Thymus (tissue), 11 donors: ENCODE results near the gene RSRC1. TPM values are rescaled to one million over a fixed set of nuclear protein-coding genes. Genes with fewer than 3 reads are reported as not detected.
"Not testable (repeated sequence)": the region's sequence is repeated elsewhere in the genome, so short reads cannot be mapped to it uniquely, and the experiment has no call there.

Experiments
- DNase-seq, 9 donors: peaks; one replicate each; pipeline ENCODE4 v3.0.0-alpha.2; 2013; ENCODE audit warnings: low spot score in 9 of 9, low read depth in 6 of 9, missing footprints in 1 of 9
- H3K27ac ChIP-seq, 2 donors: one replicate each; pipeline ENCODE4 v1.5.1; 2013; ENCODE audit warnings: control low read depth in 1 of 2, low read depth in 1 of 2, low read length in 1 of 2, mild to moderate bottlenecking in 1 of 2, moderate library complexity in 1 of 2
- H3K27me3 ChIP-seq, 2 donors: one replicate each; pipeline ENCODE4 v1.5.1; 2013; ENCODE audit warnings: low read length in 1 of 2; ENCODE audit not compliant: control insufficient read depth in 2 of 2, insufficient read depth in 1 of 2
- H3K36me3 ChIP-seq, 2 donors: one replicate each; pipeline ENCODE4 v1.5.1; 2013; ENCODE audit warnings: low read length in 1 of 2, mild to moderate bottlenecking in 1 of 2, moderate library complexity in 1 of 2; ENCODE audit not compliant: control insufficient read depth in 2 of 2, insufficient read depth in 2 of 2
- H3K4me1 ChIP-seq, 2 donors: one replicate each; pipeline ENCODE4 v1.5.1; 2013; ENCODE audit warnings: low read length in 2 of 2; ENCODE audit not compliant: control insufficient read depth in 2 of 2, insufficient read depth in 2 of 2
- H3K4me3 ChIP-seq, 2 donors: one replicate each; pipeline ENCODE4 v1.5.1; 2013; ENCODE audit warnings: low read length in 2 of 2, control low read depth in 1 of 2, mild to moderate bottlenecking in 1 of 2
- H3K9me3 ChIP-seq, 2 donors: one replicate each; pipeline ENCODE4 v1.5.1; 2013; ENCODE audit warnings: low read length in 1 of 2, mild to moderate bottlenecking in 1 of 2; ENCODE audit not compliant: control insufficient read depth in 2 of 2, insufficient read depth in 1 of 2
- WGBS: extraction: QIAGEN DNeasy Blood & Tissue Kit; methylation state at CpG from one replicate; pipeline ENCODE4 v1.1.7; 2013; 5-methylcytosine and 5-hydroxymethylcytosine counted together
- polyA plus RNA-seq: library from polyadenylated mRNA; stranded (reverse); fragments of 200-250 nt; gene quantifications from one replicate; pipeline ENCODE4 v1.2.3, GENCODE V29; 2013
- total RNA-seq: library from RNA; stranded (reverse); fragments of 120-200 nt; gene quantifications from one replicate; pipeline ENCODE4 v1.2.4, GENCODE V29; 2013
- donor health status: healthy.

RSRC1 gene
- total and polyA plus RNA-seq, 2 donors = 19.4 to 44.3 TPM

DNA sequence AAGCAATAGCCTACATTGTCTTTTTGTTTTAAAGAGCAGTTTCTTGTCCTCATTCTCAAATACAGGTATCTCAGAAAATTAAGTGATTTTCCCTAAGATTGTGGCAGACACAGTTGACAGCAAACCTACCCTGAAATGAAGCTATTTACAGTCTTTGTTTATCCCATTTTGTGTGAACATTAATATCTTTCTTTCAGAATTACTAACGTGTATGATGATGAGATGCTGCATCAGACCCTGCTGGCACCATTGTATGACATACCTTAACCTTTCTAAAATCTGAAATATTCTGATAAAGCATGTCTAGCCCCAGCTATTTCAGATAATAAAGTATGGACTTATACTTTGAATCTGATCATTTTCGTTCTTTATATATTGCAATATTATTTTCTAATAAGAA, 185.9 kb downstream of the RSRC1 start:
- Histone ChIP-seq H3K9me3 (no peaks in the 10 kb centered on the region), H3K27ac (no peak overlapping the region), H3K4me3 (no peak overlapping the region), H3K4me1 (no peaks in the 10 kb centered on the region), H3K27me3 (no peaks in the 10 kb centered on the region), H3K36me3 (no peaks in the 10 kb centered on the region)
- WGBS = 96% methylated on average over 2 of the region's 2 CpGs
- DNase-seq = no peak

- Histone ChIP-seq H3K4me1 (no peaks in the 10 kb centered on the region), H3K9me3 (no peaks in the 10 kb centered on the region), H3K27me3 (no peaks in the 10 kb centered on the region), H3K27ac (no peak overlapping the region), H3K4me3 (no peak overlapping the region), H3K36me3 (no peaks in the 10 kb centered on the region)
- no peak for DNase-seq
Observed at GRCh38 chr3:158297940-158298339, 188.1 kb downstream of the RSRC1 start.

DNA sequence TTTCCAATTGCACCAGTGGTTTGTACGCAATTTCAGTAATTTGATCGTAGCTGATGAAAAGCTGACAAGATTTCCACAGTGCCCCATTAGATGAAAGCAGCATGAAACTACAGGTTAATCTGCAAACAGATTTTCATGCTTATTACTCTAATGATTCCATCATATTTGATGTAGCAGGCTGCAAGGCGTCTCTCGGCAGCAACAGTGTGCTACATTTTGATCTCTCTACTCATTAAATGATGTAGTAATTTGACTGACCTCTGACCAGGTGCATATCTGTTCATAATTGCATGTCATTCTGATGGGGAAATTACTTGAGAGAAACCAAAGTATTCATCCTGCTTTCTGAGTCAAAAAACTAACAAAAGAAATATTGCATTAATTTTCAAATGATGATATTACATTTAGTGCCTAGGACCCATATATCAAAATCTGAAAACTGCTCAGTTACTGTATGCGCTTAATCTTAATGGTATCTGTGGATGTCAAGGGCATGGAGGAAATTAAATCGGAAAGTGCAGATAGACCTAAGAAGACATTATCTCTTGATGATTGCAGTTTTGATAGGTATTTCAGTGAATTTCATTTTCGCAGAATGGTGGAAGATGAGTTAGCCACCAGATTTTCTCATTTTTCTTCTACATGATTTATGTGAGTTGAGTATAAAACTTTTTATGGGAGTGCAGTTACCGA, 198.5 kb downstream of the RSRC1 start:
- WGBS = 98% methylated on average over 8 of the region's 8 CpGs
- H3K4me1 ChIP-seq = no peaks in the 10 kb centered on the region
- H3K9me3 ChIP-seq = no peaks in the 10 kb centered on the region
- no peaks in the 10 kb centered on the region for H3K36me3 ChIP-seq
- DNase-seq = no peak
- H3K27ac ChIP-seq = no peak overlapping the region
- H3K4me3 ChIP-seq = no peak overlapping the region
- H3K27me3 ChIP-seq = no peaks in the 10 kb centered on the region

DNA sequence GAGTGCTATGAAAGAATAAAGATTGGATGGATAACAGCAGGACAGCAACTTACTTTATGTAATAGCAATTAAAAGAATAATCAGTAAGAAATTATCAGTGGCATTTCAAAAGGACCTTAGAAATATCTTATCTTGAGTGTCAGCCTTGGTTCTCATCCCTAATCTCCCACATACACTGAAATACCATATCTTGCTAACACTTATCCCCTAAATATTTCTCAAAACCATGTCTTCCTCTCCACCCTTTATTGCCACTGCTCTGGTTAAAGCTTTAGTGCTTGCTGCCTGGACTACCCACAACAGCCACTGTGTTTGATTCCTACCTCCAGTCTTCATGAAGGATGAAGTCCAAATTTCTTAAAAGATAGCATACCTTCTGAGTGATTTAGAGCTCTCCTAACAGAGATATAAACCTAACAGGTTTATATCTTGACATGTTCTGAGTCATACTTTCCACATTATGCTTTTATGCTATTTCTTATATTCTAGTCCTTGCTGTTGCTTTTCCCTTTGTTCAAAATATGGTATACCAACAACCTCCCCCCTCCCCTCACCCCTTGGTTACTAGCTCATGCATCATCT, 202.8 kb downstream of the RSRC1 start:
- Histone ChIP-seq H3K36me3 (no peaks in the 10 kb centered on the region), H3K4me3 (no peak overlapping the region), H3K27ac (no peak overlapping the region), H3K4me1 (no peaks in the 10 kb centered on the region), H3K27me3 (no peaks in the 10 kb centered on the region), H3K9me3 (no peaks in the 10 kb centered on the region)
- no peak for DNase-seq

- no peaks in the 10 kb centered on the region for H3K4me1 ChIP-seq
- DNase-seq = peak in 4 of 9 donors; percentile 4 to 39 (median 9)
- H3K27ac ChIP-seq = no peak overlapping the region
- 59% methylated on average over 3 of the region's 3 CpGs for whole genome bisulfite sequencing
- H3K4me3 ChIP-seq = no peak overlapping the region
- H3K9me3 ChIP-seq = no peaks in the 10 kb centered on the region
- no peaks in the 10 kb centered on the region for H3K27me3 ChIP-seq
- H3K36me3 ChIP-seq = no peaks in the 10 kb centered on the region
Observed at GRCh38 chr3:158313338-158313927, 203.5 kb downstream of the RSRC1 start.

GRCh38 chr3:158314426-158315357, 204.8 kb downstream of the RSRC1 start:
- Histone ChIP-seq H3K4me3 (no peak overlapping the region), H3K27me3 (no peaks in the 10 kb centered on the region), H3K9me3 (no peaks in the 10 kb centered on the region), H3K4me1 (no peaks in the 10 kb centered on the region), H3K27ac (no peak overlapping the region), H3K36me3 (no peaks in the 10 kb centered on the region)
- WGBS = 96% methylated on average over 6 of the region's 6 CpGs
- DNase-seq = no peak

DNA sequence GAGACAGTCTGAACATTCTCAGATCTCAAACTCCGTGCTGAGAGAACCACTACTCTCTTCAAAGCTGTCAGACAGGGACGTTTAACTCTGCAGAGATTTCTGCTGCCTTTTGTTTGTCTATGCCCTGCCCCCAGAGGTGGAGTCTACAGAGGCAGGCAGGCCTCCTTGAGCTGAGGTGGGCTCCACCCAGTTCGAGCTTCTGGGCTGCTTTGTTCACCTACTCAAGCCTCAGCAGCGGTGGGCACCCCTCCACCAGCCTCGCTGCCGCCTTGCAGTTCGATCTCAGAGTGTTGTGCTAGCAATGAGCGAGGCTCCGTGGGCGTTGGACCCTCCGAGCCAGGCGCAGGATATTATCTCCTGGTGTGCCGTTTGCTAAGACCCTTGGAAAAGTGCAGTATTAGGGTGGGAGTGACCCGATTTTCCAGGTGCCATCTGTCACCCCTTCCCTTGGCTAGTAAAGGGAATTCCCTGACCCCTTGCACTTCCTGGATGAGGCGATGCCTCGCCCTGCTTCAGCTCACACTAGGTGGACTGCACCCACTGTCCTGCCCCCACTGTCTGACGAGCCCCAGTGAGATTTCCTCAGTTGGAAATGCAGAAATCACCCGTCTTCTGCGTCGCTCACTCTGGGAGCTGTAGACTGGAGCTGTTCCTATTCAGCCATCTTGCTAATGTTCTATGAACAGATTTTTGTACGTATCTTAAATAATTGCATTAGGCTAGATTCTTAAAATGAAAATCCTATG, 220.0 kb downstream of the RSRC1 start:
- H3K27me3 ChIP-seq, H3K4me1 ChIP-seq, H3K4me3 ChIP-seq, H3K36me3 ChIP-seq, H3K27ac ChIP-seq, H3K9me3 ChIP-seq: not testable (repeated sequence)
- 83% methylated on average over 21 of the region's 21 CpGs for WGBS
- DNase-seq = peak in 2 of 9 donors; percentile 5 to 24

- H3K27ac ChIP-seq = no peak overlapping the region
- H3K9me3 ChIP-seq = no peaks in the 10 kb centered on the region
- no peak overlapping the region for H3K4me3 ChIP-seq
- no peak for DNase-seq
- no peaks in the 10 kb centered on the region for H3K36me3 ChIP-seq
- no peaks in the 10 kb centered on the region for H3K4me1 ChIP-seq
- no peaks in the 10 kb centered on the region for H3K27me3 ChIP-seq
- 94% methylated on average over 1 of the region's 1 CpG for WGBS
Observed at GRCh38 chr3:158330870-158331269, 221.0 kb downstream of the RSRC1 start.
